DMS79 treated with DMSO at 0.1 percent for 48 hours (cell line): ENCODE results near the gene RAB25.
A peak's percentile ranks its signal among the peaks of the same experiment; 100 is the strongest.
"Not testable (repeated sequence)": the region's sequence is repeated elsewhere in the genome, so short reads cannot be mapped to it uniquely, and the experiment has no call there.

Experiments
- DNase-seq: peaks from one replicate; lab custom pipeline; 2025; lab: John Stamatoyannopoulos, UW

Gene RAB25

GRCh38 chr1:156102633-156103511, 41.9 kb downstream of the RAB25 start:
- no peak for DNase-seq

GRCh38 chr1:156103521-156103947, 42.6 kb downstream of the RAB25 start:
- DNase-seq: no peak

- DNase-seq: peak; percentile 74
Observed at GRCh38 chr1:156104065-156104810, 43.3 kb downstream of the RAB25 start.

GRCh38 chr1:156104861-156105832, 44.2 kb downstream of the RAB25 start:
- DNase-seq: no peak

GRCh38 chr1:156106624-156107488, 45.9 kb downstream of the RAB25 start:
- no peak for DNase-seq

GRCh38 chr1:156108057-156108456, 47.1 kb downstream of the RAB25 start:
- no peak for DNase-seq

GRCh38 chr1:156108664-156109241, 47.8 kb downstream of the RAB25 start:
- DNase-seq: no peak

- DNase-seq: no peak
Observed at GRCh38 chr1:156110252-156110651, 49.3 kb downstream of the RAB25 start.

- no peak for DNase-seq
Observed at GRCh38 chr1:156111355-156111962, 50.5 kb downstream of the RAB25 start.

- no peak for DNase-seq
Observed at GRCh38 chr1:156112276-156113137, 51.5 kb downstream of the RAB25 start.

GRCh38 chr1:156113282-156113950, 52.5 kb downstream of the RAB25 start:
- no peak for DNase-seq

GRCh38 chr1:156114101-156114918, 53.4 kb downstream of the RAB25 start, which contains the start of gene LMNA:
TSS of gene LMNA (plus strand) at chr1:156114711. CDS start at chr1:156114919, 208 bp downstream.
- DNase-seq: peak; percentile 63

- DNase-seq: peak; percentile 39
Observed at GRCh38 chr1:156114919-156115513, 54.1 kb downstream of the RAB25 start.

- peak; percentile 40 for DNase-seq
Observed at GRCh38 chr1:156115514-156116374, 54.8 kb downstream of the RAB25 start.

- DNase-seq: not testable (repeated sequence)
Observed at GRCh38 chr1:156116731-156117130, 55.8 kb downstream of the RAB25 start.
